ENCODE results near the gene GPX3.

GRCh38 chr5:151031554-151031953 is 11.2 kb downstream of the GPX3 start:
- TF ChIP-seq CTCF (IDR thresholded peaks at IDR 0.05) (no peak), ZFX (IDR thresholded peaks at IDR 0.05; ENCODE audit: borderline replicate concordance) (no peak)

Data from 22Rv1 (cell line).